Heart left ventricle (tissue), 13 donors: ENCODE measurements around the gene ERCC6L2.

Source experiments
- CTCF ChIP-seq, 12 donors: fragments of 200-600 bp; sonication (generic) in 4 of 12; IDR thresholded peaks; one replicate each; pipeline versions ENCODE4 v1.5.0 to v1.8.0; 2018 to 2022; ENCODE audit warnings: antibody characterized with exemption in 12 of 12, mild to moderate bottlenecking in 5 of 12
- POLR2A ChIP-seq, 2 donors: fragments of 450-650 bp; IDR thresholded peaks; one replicate each; pipeline ENCODE4 v1.6.1; 2017; ENCODE audit warnings: antibody characterized with exemption in 2 of 2, mild to moderate bottlenecking in 2 of 2, moderate library complexity in 2 of 2
- donor health status: ischemic (EF 13 %, LVEDD 7.1; RV severe dilation, severe dysfunction).
- donor health status: DM: no; HTN: yes; CAD: no.
- donor health status: DM: no; HTN: no; CAD: no.
- donor health status: ischemic (EF 25% LVEDD 6.9; RV normal size, moderate dysfunction).
- donor health status: ischemic (EF 25% LVEDD 5.7; RV mildly dilated, moderate dysfunction).
- donor health status: ischemic (EF 35%, LVEDD 5.7; RV mildly dilated, moderate dysfunction).
- donor health status: nonischemic (EF 11% LVEDD 7.7; RV severe dilation, severe dysfunction).
- donor health status: DM: yes; HTN: yes; CAD: no.
- donor health status: PGD.
- donor health status: ischemic (EF 29% LVEDD 5.4; RV normal size, mild dysfunction).
- donor health status: nonischemic (EF 23%, LVEDD 6.1; RV moderate dilation, normal function).

DNA sequence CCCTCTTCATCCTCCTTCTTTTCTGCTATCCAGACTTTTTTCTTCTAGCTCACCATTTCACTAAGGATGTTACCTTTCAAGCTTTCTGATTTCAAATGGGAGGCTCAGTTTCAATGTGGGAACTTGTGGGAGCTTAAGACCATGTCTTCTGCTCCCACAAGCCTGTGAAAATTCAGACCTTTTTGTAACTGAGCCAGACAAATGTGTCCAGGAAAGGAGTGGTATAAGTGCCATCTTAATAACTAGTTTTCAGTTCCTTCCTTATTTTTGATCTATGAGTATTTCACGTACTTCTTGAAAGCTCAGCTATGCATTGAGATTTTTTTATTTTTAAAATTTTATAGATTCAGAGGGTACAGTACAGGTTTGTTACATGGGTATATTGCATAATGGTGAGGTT is 4.6 kb upstream of the ERCC6L2 start:
- TF ChIP-seq CTCF (IDR thresholded peaks at IDR 0.05) (no peak), POLR2A (IDR thresholded peaks at IDR 0.05) (no peak)
